Hematopoietic multipotent progenitor cell (in vitro differentiated cells): ENCODE results near the gene KNCN. TPM values are rescaled to one million over a fixed set of nuclear protein-coding genes. Genes with fewer than 3 reads are reported as not detected.

Experiments
- DNase-seq, 3 donors: peaks; one replicate each; pipeline ENCODE4 v3.0.0-alpha.2; 2011 to 2015; ENCODE audit warnings: low read depth in 2 of 3, low spot score in 2 of 3
- total RNA-seq: library from RNA; depleted of rRNA; stranded (reverse); fragments of >200 nt; gene quantifications from one replicate; pipeline ENCODE4 v1.2.3, GENCODE V29; 2012

The KNCN gene
- total RNA-seq, result not detected

- DNase-seq, result no peak
Measured at GRCh38 chr1:46551597-46552095, at the start of gene KNCN. Gene KNCN (minus strand): TSS chr1:46551647. CDS start chr1:46551215, 432 bp downstream.

GRCh38 chr1:46599059-46599970 lies 47.9 kb upstream of the KNCN start:
- DNase-seq, result no peak

DNA sequence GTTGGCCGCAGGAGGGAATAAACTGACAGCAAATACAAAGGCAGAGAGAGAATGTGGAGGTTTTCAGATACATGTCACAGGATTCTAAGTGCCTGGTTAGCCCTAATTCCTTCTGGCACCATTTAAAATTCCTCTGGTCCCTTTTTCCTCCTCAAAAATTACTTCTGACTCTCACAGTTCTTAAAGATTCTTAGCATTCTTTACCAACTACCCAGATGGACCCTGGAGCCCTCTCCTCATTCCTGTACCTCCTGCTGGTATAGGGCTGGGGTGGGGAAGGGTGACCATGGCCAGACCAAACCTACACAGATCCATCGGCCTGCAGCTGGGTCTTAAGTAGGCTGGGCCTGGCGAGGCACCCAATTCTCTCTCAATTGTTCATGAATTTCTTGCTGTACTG lies 45.4 kb upstream of the KNCN start:
- DNase-seq, result no peak

DNA sequence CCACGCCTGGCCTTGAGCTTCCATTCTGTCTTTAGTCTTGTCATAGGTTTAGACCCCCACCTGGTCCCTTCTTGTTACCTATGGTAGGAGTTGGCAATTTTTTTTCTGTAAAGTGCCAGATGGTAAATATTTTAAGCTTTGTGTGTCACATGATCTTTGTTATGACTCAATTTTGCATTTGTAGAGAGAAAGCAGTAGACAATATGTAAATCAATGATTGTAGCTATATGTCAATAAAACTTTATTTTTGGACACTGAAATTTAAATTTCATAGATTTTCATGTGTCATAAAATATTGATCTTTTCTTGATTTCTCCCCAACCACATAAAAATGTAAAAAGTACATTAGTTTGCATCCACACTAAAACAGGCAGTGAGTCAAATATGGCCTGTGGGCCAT lies 44.6 kb upstream of the KNCN start:
- DNase-seq, result no peak

GRCh38 chr1:46595127-46595526 lies 43.7 kb upstream of the KNCN start:
- peak in 2 of 3 donors; percentile 26 to 60 for DNase-seq

DNA sequence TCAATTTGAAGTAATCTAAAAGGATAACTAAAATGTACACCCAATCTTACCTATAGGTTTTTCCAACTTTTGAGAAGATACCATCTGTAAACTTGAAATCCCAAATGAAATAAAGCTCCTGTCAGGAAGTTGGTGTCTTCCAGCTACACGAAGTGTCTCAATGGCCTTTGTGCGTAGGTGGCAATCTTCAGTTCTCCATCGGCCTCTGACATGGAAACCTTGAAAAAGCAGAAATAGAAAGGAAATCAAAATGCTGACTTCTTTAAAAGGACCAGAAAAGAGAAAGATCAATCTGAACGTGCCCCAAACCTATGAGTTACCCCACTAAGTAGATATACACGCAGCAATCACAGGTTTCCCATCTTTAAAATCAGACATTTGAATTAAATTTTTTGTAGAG lies 42.6 kb upstream of the KNCN start:
- DNase-seq, result no peak

- no peak for DNase-seq
Measured at GRCh38 chr1:46592823-46593222, 41.4 kb upstream of the KNCN start.

- no peak for DNase-seq
Measured at GRCh38 chr1:46589529-46589928, 38.1 kb upstream of the KNCN start.

DNA sequence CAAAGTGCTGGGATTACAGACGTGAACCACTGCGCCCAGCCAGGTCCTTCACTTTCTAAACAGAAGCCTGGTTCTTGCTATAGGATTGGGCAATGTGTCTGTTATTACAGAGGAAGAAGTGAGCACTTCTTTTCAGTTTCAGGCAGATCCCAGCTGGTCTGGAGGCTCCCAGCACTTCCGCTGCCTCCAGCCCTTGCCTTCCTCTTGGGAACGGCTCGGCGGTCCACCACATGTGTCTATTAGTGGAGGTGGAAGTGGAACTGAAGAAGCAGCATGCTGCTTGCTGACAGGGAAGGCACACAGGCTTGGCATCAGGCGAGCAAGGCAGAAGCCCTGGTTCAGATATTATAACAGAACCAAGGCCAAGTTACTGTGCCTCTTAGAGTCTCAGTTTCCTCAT lies 35.6 kb upstream of the KNCN start:
- no peak for DNase-seq

GRCh38 chr1:46585312-46585938 lies 34.0 kb upstream of the KNCN start:
- no peak for DNase-seq

GRCh38 chr1:46583494-46583893 lies 32.0 kb upstream of the KNCN start:
- no peak for DNase-seq

DNA sequence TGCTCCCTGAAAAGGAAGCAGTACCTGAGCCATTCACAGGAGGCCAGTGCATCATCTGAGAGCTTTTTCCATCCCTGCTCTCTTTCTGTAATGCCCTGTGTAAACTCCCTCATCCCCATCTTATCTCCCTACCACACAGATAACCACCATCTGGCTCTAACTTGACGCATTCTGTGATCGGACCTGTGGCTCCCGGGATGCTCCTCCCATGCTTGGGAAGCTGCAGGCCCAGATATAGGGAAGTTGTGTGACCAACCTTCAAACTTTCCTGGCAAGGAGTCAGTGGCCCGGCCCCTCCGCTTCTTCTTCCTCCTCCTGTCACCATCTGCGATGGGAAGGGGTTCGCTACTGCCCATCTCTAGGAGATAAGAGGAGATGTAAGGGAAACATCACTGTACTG lies 31.5 kb upstream of the KNCN start:
- no peak for DNase-seq

DNA sequence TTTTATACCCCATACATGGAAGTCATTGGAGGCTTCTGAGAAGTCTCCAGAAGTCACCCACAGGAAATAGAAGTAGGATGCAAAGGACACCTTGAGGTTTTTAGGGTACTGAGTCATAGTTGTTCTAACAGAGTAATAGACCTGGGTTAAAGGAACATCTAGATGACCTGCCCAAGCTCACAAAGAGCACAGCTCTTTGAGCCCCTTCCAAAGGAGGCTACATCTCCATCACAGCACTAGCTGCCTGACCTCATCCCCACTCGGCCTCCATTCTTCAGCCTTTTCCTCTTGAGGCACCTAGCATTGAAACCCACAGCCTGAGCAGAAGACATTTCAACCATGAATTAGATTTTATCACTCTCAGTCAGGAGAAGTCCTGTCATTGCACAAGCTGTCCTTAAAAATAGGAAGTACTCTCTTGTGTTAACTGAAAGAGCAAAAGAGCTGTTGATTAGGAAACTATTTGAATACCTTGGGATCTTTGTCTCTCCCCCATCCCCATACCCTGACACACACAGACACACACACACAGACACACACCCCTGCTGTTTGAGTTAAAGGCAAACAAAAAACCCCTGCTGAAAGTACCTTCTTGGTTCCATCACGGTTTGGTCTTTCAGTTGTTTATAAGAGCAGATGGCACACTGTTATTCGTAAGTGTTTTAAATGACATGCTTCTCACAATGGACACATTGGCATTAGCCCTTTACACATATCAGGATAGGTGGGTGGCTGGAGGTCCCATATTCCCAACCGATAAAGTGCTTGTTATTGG lies 30.4 kb upstream of the KNCN start:
- peak in 2 of 3 donors; percentile 42 to 64 for DNase-seq

DNA sequence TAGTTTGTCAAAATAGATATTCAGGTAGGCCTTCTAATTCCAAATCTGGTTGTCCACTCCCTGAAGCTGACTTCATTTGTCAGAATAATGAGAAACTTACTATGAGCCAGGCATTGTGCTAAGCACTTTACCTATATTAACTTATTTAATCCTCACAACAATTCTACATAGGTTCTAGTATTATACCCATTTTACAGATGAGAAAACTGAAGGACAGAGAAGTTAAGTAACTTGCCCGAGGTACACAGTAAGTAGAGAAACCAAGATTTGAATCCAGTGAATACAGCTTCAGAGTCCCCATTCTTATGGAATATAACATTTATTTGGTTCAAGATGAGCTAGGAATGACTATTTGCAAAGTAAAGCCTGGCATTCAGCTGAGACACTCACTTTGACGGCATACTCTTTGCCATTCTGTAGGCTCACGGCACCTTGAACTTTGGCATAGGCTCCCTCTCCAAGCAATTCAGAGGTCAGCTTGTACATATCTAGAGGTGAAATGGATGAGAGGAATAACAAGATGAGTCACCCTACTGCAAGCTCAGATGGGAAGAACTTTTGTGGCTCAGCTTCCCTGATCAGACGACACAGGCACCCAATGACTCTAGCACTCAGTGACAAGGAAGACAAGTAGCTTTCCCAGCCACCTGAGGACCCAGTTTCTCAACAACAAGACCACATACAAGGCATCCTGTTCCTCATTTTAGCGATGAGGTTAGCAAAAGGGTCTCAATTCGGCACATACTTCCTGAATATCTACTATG lies 28.9 kb upstream of the KNCN start:
- peak in 2 of 3 donors; percentile 71 to 84 for DNase-seq

GRCh38 chr1:46577671-46578070 lies 26.2 kb upstream of the KNCN start:
- no peak for DNase-seq

- no peak for DNase-seq
Measured at GRCh38 chr1:46576596-46576995, 25.1 kb upstream of the KNCN start.

DNA sequence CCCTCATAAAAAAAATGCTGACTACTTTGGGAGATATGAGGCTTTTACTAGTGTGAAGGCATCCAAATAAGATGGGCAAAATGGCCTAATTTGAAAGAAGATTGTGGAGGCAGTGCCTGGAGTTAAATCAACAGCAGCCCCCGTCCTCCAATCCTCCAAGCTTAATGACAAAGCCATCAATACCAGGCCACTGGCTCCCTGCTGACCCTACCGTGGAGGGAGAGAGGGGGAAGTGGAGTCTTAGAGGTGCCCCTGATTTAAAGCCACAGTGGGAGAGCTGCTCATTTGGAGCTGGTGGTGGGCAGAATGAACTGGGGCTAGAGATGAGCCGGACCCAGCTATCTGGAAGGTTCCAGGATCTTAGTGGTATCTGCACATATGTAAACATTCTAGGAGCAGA lies 24.3 kb upstream of the KNCN start:
- DNase-seq, result no peak

GRCh38 chr1:46575300-46575699 lies 23.9 kb upstream of the KNCN start:
- DNase-seq, result no peak

GRCh38 chr1:46571691-46572225 lies 20.3 kb upstream of the KNCN start:
- DNase-seq, result no peak
